NCI-H510A treated with DMSO at 0.1 percent for 48 hours (cell line): ENCODE measurements around the gene LATS2.
"Not testable (repeated sequence)": the region's sequence is repeated elsewhere in the genome, so short reads cannot be mapped to it uniquely, and the experiment has no call there.

Experiments used
- DNase-seq: peaks from one replicate; lab custom pipeline; 2025; lab: John Stamatoyannopoulos, UW

LATS2 gene

DNA sequence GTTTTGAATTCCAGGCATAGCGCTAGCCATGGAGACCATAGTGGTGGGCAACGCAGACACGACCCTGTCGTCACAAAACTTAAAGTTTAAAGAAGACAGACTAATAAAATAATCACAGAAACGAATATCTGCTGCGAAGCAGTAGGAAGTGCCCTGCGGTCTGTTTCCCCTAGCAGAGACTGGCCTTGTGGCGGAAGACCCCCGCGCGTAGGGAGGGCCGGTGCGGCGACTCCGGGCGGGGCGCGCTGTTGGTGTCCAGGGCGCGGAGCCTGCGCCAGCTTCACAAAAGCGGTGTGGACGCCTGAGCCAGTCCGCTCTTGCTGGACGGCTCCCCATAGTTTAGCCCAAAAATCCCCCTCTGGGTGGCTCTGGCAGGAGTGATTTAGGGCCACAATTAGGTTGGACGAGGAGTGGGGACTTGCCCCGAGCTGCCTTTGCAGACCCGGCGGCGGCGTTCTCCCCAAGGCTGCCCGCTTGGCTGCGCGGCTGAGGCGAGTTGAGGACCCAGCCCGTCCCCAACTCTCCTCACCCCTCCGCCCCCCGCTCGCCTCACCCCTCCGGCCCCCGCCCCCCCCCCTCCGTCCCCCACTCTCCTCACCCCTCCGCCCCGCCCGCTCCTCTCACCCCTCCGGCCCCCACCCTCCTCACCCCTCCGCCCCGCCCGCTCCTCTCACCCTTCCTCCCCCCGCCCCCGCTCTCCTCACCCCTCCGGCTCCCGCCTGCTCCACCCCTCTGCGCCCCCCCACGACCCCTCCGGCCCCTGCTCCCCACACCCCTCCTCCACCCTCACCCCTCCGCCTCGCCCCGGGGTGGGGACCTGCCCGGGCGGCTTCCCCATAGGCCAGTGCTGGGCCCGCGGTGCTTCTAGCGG lies 14.2 kb upstream of the LATS2 start:
- DNase-seq, result no peak

DNA sequence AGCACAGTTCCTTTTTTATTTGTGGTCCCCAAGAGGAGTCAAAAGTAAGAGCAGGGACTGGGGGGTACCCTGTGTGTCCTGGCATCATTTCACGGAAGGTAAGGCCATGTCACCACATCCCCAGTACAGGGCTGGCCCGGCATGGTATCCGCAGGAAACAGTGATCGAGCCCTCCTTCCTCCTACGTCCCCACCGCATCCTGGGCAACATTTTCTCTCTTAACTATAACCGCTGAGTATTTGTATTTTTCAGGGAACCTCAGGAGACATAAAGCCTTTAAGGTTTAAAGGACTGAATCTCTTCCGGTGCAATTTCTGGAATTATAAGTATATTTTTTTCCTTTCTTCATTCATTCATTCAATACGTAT lies 13.6 kb upstream of the LATS2 start:
- no peak for DNase-seq

DNA sequence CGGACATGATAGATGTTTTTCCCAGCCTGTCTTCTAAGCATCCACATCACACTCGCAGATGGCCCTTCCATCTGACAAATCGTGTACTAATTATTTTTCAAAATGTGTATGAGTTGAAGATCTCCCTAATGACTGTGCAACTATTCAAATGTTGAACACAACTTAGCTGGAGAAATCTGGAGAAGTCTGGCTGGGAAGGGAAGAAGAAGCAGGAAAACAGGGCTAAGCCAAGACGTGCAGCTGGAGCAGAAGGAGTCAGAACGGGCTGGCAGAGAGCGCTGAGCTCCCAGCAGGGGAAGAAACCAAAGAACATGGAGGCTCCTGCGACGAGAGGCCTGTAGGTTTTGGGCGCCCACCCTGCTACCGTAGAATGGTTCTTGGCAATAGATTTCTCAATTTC lies 13.2 kb upstream of the LATS2 start:
- no peak for DNase-seq

DNA sequence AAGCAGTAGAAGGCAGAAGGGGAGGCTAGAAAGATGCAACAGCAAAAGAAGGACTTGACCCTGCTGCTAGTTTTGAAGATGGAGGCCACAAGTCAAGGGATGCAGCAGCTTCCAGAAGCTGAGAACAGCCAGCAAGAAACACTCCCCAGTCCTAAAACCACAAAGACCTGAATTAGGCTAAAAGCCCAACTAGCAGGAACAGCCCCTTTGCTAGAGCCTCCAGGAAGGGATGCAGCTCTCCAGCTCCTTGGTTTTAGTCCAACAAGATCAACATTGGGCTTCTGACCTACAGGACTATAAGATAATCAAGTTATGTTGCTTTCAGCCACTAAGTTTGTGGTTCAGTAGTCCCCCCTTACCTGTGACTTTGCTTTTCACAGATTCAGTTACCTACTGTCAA lies 10.5 kb upstream of the LATS2 start:
- DNase-seq, result no peak

DNA sequence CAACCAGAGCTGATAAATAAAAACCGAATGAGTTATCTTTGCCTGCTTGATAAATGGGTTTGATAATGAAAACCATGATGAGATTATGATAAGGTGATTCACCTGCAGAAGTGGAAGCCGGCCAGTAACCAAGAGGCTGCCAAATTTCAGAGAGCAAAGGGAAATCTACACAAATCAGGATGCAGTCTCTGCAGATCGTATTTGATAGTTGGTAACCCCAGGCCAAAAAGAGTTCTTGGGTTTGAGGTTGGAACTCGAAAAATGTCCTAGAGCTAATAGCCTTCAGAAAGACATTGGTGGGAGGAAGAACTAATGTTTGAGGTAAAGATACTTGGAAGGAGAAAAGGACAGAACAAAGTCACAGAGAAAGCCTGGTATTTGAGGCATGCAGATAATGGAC lies 9.6 kb upstream of the LATS2 start:
- DNase-seq, result no peak

DNA sequence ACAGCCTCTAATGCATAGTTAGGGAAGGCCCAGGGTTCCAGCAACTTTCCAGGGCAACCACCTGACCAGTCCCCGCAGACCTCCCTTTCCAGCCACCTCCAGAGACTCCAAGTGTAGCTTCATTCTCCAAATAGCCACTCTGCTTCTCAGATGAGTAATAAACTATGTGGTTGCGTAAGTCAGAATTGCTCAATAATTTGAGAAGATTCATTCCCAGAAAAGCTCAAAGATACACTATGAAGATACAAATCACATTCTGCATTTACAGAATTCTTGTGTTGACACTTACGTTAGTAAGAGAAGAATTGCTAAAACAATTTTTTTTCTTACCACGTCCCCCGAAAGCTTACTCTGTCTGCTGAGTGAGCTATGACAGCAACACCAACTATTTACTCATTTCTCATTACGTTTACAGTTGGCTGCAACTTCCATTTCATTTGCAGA lies 8.2 kb upstream of the LATS2 start:
- DNase-seq, result no peak

DNA sequence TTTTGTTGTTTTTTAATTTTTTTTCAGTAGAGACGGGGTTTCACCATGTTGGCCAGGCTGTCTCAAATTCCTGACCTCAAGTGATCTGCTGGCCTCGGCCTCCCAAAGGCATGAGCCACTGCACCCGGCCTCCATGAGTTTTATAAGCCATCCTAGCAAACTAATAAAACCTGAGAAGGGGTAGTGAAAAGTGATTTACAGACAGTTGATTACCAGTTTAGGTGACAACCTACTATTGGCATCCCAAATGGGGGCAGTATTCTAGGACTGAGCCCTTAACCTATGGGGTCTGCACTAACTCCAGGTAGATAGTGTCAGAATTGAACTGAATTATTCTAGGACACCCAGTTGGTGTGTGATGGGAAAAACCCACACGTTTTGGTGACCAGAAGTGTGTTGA lies 6.5 kb upstream of the LATS2 start:
- DNase-seq, result no peak

DNA sequence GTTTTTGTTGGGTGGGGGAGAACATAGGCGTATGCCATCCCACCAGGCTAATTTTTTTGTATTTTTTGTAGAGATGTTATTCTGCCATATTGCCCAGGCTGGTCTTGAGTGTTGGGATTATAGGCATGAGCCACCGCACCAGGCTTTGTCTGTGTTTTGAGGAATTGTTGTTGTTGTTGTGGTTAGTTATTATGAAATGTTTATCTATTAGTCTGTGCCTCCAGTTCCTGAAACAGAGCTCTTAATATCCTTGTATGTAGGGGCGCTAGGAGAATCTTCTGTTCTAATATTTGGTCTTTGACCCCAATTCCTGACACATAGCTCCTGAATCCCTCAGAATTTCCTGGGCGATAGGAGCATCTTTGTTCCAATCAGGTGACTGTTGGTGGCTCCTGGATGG lies 5.6 kb upstream of the LATS2 start:
- DNase-seq, result no peak

DNA sequence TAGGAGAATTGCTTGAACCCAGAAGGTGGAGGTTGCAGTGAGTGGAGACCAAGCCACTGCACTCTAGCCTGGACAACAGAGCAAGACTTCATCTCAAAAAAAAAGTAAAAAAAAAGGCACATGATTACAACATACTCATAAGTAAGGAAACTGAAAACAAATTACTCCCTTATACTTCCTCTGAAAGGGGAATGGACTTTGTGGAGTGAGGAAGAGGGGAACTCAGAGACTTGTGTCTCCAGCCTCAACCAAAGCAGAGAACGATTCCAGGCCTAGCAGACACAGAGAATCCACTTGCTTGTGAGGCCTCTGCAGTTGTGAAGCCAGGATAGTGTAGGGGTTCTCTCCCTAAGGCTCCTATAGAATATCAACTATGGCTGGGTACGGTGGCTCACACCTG lies 4.3 kb upstream of the LATS2 start:
- DNase-seq, result no peak

DNA sequence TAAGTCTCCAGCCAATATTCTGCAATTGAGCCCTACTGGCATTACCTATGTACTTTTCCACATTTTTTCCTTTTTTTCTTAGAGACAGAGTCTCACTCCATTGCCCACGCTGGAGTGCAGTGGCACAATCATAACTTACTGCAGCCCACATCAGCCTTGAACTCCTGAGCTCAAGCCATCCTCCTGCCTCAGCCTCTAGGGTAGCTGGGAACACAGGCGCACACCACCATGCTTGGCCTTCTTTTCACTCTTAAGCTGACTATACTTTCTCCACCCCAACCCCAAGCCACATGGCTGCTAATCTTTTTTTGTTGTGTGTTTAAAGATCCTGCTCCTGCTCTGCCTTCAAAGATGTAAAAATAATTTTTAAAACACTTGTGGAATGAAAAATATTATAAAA lies 1.6 kb upstream of the LATS2 start:
- DNase-seq, result no peak

DNA sequence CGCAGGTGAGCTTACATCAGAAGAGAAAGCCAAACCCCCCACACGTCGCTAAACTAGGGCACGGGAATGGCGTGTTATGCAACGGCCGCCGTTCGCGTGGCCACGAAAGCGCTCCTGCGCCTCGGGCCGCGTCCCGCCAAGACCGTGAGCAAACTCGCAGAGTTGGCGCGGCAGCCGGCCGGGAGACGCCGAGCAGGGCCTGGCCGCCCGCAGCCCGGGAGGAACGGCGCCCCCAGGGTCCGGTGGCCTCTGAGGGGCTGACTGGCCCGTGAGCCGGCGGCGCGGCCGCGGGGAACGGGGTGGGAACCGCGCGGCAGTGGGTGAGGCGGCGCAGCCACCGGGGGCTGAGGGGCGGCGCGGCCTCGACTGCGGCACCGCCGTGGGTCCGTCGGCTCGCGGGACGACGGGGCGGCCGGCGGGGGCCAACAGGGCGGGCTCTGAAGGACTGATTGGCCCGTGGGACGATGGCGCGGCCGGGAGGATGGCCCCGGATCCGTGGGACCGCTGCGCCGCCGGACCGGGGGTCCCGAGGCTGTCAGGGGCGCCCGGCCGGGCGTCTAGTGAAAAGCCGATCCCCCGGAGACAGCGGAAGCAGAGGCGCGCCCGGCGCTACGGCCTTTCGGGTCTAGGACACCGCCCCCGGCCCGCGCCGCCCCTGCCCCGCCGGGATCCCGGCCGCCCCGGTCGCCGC lies 903 bp downstream of the LATS2 start:
- DNase-seq, result no peak

DNA sequence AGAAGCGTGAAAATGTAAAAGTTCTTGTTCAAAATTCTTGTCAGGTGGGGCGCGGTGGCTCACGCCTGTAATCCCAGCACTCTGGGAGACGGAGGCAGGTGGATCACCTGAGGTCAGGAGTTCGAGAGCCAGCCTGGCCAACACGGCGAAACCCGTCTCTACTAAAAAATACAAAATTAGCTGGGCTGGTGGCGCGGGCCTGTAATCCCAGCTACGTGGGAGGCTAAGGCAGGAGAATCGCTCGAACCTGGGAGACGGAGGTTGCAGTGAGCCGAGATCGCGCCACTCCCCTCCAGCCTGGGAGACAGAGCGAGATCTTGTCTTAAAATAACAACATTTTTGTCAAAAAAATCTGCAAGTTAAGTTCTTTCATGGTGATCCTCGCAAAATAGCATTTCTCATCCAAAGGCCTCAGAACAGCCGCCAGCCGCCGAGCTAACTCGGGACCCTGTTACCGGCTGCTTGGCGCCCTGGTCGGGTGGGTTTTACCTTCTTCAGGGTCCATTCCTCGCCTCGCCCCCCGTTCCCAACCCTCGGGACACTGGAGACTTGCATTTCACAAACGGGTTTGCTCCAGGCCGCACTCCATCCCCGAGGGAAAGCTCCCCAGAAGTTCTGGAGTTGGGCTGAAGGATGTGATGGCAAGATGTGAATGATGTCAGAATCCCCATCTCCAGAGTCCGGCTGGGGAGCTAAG lies 1.6 kb downstream of the LATS2 start:
- no peak for DNase-seq

DNA sequence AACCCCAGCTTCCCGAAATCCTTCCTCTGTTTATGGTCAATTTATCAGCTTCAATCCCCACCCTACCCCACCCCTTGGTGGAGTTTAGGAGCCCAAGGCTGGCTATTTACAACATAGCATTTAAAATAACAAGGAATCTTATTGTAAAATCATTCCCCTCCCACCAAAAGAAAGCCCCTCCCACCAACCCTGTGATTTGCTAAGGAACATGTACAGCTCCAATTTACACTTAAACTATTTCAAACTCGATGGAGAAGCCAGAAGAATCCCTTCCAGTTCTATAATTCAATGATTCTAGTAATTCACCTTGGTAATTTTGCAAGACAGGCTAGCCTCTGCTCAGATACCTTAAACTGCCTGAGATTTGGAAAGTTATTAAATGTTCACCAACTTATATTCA lies 3.0 kb downstream of the LATS2 start:
- no peak for DNase-seq

DNA sequence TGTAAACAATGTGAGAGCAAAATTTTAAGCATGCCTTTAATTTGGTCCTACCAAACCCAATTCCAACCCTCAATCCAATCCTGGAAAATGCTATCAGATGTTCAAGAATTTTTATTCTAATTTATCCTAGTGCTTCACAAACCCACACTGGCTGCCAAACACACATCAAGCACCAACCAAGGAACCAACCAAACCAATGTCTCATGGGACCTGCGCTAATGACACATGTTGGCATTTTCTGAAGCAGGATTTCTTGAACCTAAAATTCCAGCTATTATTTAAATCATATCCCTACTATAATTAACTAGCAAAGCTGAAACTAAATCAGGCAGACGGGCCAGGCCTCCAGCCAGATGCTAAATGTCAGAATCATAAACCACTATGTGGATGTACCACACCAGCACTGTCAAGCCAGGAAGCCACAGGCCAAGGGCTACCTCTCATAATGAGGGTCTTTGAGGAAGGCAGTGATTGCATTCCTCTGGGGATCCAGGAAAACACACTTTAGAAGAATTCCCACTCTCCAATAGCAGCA lies 5.8 kb downstream of the LATS2 start:
- DNase-seq, result no peak

DNA sequence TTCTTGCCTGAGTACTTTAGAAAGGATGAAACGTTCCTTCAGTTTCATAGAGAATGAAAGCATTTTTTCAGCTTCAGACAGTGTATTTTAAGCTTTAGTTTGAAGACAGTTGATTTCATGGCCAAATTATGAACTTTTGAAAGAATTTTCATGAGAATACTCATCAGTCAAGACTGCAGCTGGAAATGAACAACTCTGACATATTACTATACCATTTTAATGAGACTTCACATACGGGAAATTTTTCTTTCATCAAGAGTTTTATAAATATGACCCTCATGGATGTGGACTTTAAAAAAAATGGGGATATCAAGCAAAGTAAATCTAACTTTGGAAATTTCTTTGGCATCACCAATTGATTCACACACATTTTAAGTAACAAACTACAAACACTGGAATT lies 6.4 kb downstream of the LATS2 start:
- DNase-seq, result no peak

DNA sequence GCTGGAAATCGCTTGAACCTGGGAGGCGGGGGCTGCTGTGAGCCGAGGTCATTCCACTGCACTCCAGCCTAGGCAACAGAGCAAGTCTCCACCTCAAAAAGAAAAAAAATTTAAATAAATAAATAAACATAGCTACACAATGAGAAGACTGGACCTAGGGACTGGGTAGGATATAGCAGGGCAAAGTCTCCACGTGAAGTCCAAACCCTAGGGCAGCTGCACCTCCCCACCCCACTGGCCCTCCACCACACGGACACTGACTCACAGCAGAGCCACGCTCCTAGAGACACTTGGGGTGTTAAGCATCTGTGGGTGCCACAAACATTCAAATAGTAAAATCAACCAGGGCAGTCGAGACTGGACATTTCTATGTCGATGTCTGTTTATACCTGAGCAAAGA lies 7.1 kb downstream of the LATS2 start:
- no peak for DNase-seq

DNA sequence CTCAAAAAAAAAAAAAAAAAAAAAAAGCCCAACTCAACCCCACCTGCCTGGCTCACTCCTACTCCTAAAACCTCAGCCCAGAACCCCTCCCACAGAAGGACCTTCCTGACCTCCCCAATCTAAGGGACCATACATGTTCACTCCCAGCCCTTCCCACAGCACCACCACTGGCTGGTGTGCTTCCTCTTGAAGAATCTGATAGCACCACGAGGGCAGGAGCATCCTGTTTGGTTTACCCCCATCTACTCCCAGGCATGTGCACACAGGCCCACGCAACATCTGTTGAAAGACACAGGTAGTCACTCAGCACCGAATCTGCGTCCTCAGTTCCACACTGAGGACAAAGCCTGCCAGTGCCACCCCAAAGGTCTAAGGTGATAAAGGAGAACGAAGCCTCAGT lies 8.2 kb downstream of the LATS2 start:
- no peak for DNase-seq

DNA sequence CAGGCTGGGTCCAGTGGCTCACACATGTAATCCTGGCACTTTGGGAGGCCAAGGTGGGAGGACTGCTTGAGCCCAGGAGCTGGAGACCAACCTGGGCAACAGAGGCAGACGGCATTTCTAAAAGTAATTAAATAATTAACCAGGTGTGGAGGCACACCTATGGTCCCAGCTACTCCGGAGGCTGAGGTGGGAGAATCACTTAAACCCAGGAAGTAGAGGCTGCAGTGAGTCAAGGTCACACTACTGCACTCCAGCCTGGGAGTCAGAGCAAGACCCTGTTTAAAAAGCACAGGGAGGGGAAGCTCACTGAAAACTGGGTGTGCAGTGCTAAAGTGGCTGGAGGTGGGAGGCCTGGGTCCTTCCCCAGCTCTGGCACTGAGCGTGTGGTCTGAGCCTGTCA lies 9.7 kb downstream of the LATS2 start:
- DNase-seq, result no peak

DNA sequence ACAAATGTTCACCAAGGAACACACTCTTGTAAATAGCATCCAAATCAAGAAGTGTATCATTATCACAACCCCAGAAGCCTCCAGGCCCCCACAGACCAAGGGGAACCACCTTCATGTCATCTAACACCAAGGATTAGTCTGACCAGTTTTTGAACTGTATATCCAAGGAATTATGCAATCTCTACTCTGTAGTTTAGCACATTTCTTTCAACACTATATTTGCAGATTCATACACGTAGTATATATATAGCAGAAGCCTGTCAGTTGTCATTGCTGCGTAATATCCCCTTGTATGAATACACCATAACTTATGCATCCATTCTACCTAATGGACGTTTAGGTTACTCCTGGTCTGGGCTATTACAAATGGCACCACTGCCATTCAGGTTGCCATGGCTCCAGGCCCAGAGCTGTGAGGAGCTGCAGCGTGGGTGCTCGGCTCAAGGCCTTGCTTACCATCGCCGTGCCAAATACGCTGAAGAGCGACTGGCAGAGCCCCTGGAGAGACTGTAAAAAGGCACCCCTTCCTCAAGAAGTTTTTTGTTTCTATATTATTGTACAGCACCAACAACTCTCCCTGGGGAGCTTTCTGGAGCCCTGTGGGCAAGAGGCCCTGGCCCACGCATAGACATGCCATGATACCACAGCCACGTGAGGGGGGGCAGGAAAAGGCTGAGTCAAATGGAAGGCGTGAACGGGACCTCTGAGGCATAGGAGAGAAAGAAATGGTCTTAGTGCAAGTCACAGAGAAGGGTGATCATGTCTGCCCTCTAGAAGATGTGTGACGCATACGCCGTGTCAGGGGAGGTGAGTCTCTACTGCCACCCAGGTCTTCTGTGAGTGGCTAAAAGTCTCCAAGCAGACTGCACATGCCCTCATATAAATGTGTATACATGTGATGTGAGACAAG lies 10.8 kb downstream of the LATS2 start:
- DNase-seq, result no peak

DNA sequence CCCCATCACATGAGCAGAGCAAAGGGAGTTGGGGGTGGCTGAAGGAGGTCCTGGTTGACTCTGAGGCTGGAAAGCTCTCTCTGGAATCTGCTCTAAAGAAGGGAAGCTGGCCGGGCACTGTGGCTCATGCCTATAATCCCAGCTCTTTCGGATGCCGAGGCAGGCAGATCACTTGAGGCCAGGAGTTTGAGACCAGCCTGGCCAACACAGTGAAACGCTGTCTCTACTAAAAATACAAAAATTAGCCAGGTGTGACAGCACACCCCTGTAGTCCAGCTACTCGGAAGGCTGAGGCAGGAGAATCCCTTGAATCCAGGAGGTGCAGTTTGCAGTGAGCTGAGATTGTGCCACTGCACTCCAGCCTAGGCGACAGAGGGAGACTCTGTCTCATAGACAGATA lies 11.7 kb downstream of the LATS2 start:
- not testable (repeated sequence) for DNase-seq

DNA sequence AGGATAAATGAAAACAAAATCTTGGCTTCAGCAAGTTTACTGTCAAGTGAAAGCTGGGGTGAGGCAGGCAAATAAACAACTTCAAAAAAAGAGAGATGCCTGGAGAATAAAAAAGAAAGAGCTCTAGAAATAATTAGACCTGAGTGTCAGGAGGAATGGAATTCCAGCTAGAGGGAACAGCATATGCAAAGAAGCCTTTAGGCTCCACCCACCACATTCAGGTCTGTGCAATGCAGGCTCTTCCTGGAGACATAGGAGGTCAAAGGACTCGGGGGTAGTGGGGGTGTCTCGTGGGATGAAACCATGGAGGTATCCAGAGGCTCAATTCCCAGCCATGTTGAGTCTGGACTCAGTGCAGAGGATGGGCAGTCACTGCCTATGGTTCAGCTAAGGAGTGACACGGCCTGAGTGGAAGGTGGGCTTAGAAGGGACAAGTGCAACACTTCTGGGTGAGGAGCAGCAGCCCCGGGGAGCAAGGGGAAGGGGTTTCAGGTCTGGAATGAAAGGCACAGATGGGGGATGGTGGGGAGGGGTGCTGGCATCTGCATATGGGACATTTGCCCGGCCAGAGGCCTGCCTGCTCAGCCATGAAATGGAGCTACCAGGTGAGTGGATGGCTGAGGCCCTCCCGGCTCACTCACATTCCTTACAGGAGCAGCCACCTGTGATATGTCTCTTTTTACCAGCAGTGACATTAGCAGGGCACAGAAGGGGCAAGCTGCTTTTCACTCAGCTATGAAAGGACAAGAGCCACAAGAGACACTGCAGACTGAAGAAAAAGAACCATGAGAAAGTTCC lies 12.3 kb downstream of the LATS2 start:
- no peak for DNase-seq
